ENCODE data around the gene SLMAP.

Gene SLMAP

DNA sequence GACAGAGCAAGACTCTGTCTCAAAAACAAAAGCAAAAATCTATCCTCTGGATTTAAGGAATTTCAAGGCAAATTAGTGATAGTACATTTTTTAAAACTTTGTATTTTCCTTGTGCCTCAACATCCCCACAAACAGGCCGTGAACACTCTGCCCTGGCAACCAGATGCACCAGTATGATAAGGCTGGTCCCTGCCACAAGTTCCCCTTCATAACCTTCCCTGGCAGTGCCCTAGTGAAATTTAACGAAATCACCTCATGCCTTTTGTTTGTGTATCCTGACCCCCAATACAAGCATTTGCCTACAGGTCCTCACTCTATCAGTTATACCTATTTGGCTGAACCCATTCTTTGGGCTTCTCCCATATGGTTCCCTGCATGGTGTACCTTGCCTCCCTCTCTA lies 144.7 kb downstream of the SLMAP start:
- no peak for DNase-seq (ENCODE audit: low spot score)
- TF ChIP-seq, protein P1, sequence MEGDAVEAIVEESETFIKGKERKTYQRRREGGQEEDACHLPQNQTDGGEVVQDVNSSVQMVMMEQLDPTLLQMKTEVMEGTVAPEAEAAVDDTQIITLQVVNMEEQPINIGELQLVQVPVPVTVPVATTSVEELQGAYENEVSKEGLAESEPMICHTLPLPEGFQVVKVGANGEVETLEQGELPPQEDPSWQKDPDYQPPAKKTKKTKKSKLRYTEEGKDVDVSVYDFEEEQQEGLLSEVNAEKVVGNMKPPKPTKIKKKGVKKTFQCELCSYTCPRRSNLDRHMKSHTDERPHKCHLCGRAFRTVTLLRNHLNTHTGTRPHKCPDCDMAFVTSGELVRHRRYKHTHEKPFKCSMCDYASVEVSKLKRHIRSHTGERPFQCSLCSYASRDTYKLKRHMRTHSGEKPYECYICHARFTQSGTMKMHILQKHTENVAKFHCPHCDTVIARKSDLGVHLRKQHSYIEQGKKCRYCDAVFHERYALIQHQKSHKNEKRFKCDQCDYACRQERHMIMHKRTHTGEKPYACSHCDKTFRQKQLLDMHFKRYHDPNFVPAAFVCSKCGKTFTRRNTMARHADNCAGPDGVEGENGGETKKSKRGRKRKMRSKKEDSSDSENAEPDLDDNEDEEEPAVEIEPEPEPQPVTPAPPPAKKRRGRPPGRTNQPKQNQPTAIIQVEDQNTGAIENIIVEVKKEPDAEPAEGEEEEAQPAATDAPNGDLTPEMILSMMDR (IDR thresholded peaks at IDR 0.05; ENCODE audit: extremely low read depth, missing control alignments) = no peak

- TF ChIP-seq, protein P1 (IDR thresholded peaks at IDR 0.05; ENCODE audit: extremely low read depth, missing control alignments) = no peak
- no peak for DNase-seq (ENCODE audit: low spot score)
These were observed 147.2 kb downstream of the SLMAP start for GRCh38 chr3:57903124-57903890.

- no peak for DNase-seq (ENCODE audit: low spot score)
- TF ChIP-seq, protein P1 (IDR thresholded peaks at IDR 0.05; ENCODE audit: extremely low read depth, missing control alignments) = no peak
These were observed 154.9 kb downstream of the SLMAP start for GRCh38 chr3:57910990-57911389.

GRCh38 chr3:57911593-57911992 lies 155.5 kb downstream of the SLMAP start:
- TF ChIP-seq, protein P1 (IDR thresholded peaks at IDR 0.05; ENCODE audit: extremely low read depth, missing control alignments) = no peak
- DNase-seq (ENCODE audit: low spot score) = no peak

DNA sequence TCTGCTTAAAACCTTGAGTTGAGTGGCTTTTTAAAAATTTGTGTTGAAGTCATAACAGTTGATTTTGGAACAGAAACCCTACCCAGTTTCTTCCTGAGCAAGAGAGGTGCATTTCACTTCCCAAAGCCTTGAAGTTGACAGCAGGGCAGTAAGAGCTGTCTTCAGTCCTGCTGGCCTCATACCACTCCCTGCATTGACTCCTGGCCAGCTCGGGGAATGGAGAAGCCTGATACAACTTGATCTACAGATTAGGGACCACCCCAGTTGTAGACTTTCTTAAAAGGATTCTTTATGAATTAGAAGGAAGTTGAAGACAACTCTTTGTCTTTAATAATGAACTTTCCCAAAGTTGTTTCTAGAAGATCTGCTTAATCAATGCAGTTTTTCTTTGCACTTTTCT lies 161.5 kb downstream of the SLMAP start:
- TF ChIP-seq, protein P1 (IDR thresholded peaks at IDR 0.05; ENCODE audit: extremely low read depth, missing control alignments) = no peak
- DNase-seq (ENCODE audit: low spot score) = no peak

- TF ChIP-seq, protein P1 (IDR thresholded peaks at IDR 0.05; ENCODE audit: extremely low read depth, missing control alignments) = no peak
- no peak for DNase-seq (ENCODE audit: low spot score)
These were observed 162.2 kb downstream of the SLMAP start for GRCh38 chr3:57918123-57918837.

DNA sequence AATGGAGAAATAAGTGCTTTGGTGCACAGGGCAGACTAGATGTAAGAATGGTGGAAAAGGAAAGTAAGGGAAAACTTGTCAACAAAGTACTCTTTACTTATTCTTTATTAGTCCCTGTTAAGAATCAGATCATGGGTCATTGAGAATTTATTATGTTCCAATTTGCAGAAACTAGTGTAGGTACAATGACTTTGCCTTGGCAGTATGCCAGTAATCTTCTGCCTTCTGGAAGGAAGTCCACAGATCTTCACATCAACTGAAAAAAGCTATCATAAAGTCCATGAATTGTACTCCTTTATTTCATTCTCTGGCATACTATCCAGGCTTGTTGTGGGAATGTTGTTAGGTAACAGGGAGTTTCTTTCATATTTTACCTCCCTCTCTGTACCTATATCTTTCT lies 163.9 kb downstream of the SLMAP start:
- TF ChIP-seq, protein P1 (IDR thresholded peaks at IDR 0.05; ENCODE audit: extremely low read depth, missing control alignments) = no peak
- no peak for DNase-seq (ENCODE audit: low spot score)

Data from GM20000 (cell line).